Testis (tissue), 3 donors: ENCODE data around the gene ADAMTS8. TPM values are rescaled to one million over a fixed set of nuclear protein-coding genes. Genes with fewer than 3 reads are reported as not detected.

ENCODE experiments used
- DNase-seq: peaks from one replicate; pipeline ENCODE4 v3.0.0-alpha.2; 2019
- H3K27ac ChIP-seq, 2 donors: fragments of 200-600 bp; sonication (generic); one replicate each; pipeline ENCODE4 v1.5.1; 2019
- H3K27me3 ChIP-seq: fragments of 200-600 bp; sonication (generic); one replicate; pipeline ENCODE4 v1.5.1; 2019
- H3K36me3 ChIP-seq: fragments of 200-600 bp; sonication (generic); one replicate; pipeline ENCODE4 v1.5.1; 2017; ENCODE audit warnings: low read depth; ENCODE audit errors: missing control alignments
- H3K4me1 ChIP-seq: fragments of 200-600 bp; sonication (generic); one replicate; pipeline ENCODE4 v1.5.1; 2019
- H3K4me3 ChIP-seq, 2 donors: fragments of 200-600 bp; sonication (generic); one replicate each; pipeline ENCODE4 v1.5.1; 2017 to 2019
- H3K9me3 ChIP-seq: fragments of 200-600 bp; sonication (generic); one replicate; pipeline ENCODE4 v1.5.1; 2017
- POLR2A ChIP-seq: fragments of 450-650 bp; IDR thresholded peaks from one replicate; pipeline ENCODE4 v1.6.1; 2017; ENCODE audit warnings: antibody characterized with exemption, mild to moderate bottlenecking, moderate library complexity
- WGBS, 2 donors: methylation state at CpG; one replicate each; pipeline ENCODE4 v1.1.5; 2018; 5-methylcytosine and 5-hydroxymethylcytosine counted together
- intact Hi-C: fragments of 100-400 bp; cut with DNase I; formaldehyde crosslinking; loops from one replicate; pipeline ENCODE4 v1.15.1; 2023; ENCODE audit warnings: low total_unique reads
- polyA plus RNA-seq: library from polyadenylated mRNA; stranded (reverse); fragments of 350-450 nt; fragmentation: Illumina TruSeq; extraction: RNeasy Lipid Tissue Mini Kit (QIAGEN cat#74804); gene quantifications from one replicate; pipeline ENCODE4 v1.2.3, GENCODE V29; 2014; ENCODE audit warnings: low read depth, low replicate concordance; ENCODE audit not compliant: insufficient read depth
- total RNA-seq, 2 donors: library from RNA; depleted of rRNA; stranded (reverse); fragments of >200 nt; gene quantifications; one replicate each; pipeline ENCODE4 v1.2.3, GENCODE V29; 2016
- TF ChIP-seq, protein P1 (sequence below), 3 experiments: fragments of 450-650 bp in 2 of 3; fragments of 200-600 bp in 1 of 3; sonication (generic) in 1 of 3; IDR thresholded peaks; one replicate each; pipeline ENCODE4 v1.5.1; 2016 to 2019; ENCODE audit warnings: antibody characterized with exemption in 3 of 3, mild to moderate bottlenecking in 2 of 3, moderate library complexity in 1 of 3

The ADAMTS8 gene
- total and polyA plus RNA-seq, 3 donors from 2014 or later = 0.39 to 1.2 (median 0.56) TPM

GRCh38 chr11:130473056-130473794, 44.8 kb upstream of the ADAMTS8 start:
- no peak for DNase-seq
- WGBS, 2 donors = 91 to 94% methylated on average over 33 to 52 of the region's 52 CpGs

GRCh38 chr11:130472434-130472961, 44.1 kb upstream of the ADAMTS8 start:
- H3K9me3 ChIP-seq = no peaks in the 10 kb centered on the region
- H3K27ac ChIP-seq = no peak overlapping the region
- no peak for DNase-seq
- peaks cover 11% of the 10 kb centered on the region for H3K4me1 ChIP-seq
- whole genome bisulfite sequencing, 2 donors = 90 to 94% methylated on average over 7 of the region's 7 CpGs
- no peak overlapping the region for H3K4me3 ChIP-seq
- no peak for TF ChIP-seq POLR2A
- TF ChIP-seq, protein P1, sequence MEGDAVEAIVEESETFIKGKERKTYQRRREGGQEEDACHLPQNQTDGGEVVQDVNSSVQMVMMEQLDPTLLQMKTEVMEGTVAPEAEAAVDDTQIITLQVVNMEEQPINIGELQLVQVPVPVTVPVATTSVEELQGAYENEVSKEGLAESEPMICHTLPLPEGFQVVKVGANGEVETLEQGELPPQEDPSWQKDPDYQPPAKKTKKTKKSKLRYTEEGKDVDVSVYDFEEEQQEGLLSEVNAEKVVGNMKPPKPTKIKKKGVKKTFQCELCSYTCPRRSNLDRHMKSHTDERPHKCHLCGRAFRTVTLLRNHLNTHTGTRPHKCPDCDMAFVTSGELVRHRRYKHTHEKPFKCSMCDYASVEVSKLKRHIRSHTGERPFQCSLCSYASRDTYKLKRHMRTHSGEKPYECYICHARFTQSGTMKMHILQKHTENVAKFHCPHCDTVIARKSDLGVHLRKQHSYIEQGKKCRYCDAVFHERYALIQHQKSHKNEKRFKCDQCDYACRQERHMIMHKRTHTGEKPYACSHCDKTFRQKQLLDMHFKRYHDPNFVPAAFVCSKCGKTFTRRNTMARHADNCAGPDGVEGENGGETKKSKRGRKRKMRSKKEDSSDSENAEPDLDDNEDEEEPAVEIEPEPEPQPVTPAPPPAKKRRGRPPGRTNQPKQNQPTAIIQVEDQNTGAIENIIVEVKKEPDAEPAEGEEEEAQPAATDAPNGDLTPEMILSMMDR (IDR thresholded peaks at IDR 0.05) = no peak
- intact Hi-C loops = no loop called here
- no peaks in the 10 kb centered on the region for H3K27me3 ChIP-seq
- no peaks in the 10 kb centered on the region for H3K36me3 ChIP-seq

More at GRCh38 chr11:130473056-130473794, 44.8 kb upstream of the ADAMTS8 start:
- intact Hi-C loops = no loop called here
- H3K4me3 ChIP-seq = no peak overlapping the region
- TF ChIP-seq POLR2A = no peak
- TF ChIP-seq, protein P1 (IDR thresholded peaks at IDR 0.05) = no peak
- no peaks in the 10 kb centered on the region for H3K27me3 ChIP-seq
- H3K27ac ChIP-seq = no peak overlapping the region
- H3K4me1 ChIP-seq = peaks cover 18% of the 10 kb centered on the region
- no peaks in the 10 kb centered on the region for H3K36me3 ChIP-seq
- no peaks in the 10 kb centered on the region for H3K9me3 ChIP-seq

DNA sequence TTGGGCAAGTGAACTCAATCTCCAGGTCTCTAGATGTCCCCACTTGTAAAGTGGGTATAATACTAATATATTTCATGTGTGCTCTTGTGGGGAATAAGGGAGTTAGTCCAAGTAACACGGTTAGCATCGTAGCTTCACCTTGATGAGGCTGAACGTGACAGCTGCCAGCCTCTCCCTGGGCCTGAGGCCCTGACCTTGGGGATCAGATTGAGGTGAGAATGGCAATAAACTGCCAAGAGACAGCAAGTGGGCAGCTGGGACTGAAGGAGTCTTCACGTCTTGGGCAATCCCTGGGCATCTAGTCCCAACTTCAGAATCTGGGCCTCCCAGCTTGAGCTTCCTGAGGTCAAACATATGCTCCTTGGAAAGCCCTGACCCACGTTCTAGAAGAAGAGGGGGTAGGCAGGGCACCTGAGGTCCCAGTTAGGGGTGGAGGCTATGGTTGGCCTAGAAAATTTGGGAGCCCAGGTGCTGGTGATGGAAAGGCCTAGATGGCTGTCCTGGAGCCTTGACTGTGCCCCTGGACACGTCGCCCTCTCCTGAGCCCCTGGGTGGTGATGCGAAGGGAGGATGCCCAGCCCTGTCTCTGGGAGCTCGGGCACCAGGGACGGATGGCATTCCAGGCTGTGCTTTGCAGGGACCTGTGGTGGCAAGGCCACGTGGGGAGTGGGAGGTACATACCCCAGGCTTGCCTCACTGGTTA, 43.5 kb upstream of the ADAMTS8 start:
- TF ChIP-seq POLR2A = no peak
- TF ChIP-seq, protein P1 (IDR thresholded peaks at IDR 0.05) = no peak
- H3K9me3 ChIP-seq = no peaks in the 10 kb centered on the region
- no peak overlapping the region for H3K27ac ChIP-seq
- intact Hi-C loops = no loop called here
- H3K4me3 ChIP-seq = no peak overlapping the region
- WGBS, 2 donors = 87 to 88% methylated on average over 5 to 11 of the region's 11 CpGs
- H3K36me3 ChIP-seq = no peaks in the 10 kb centered on the region
- no peak for DNase-seq
- no peaks in the 10 kb centered on the region for H3K27me3 ChIP-seq
- H3K4me1 ChIP-seq = peaks cover 4% of the 10 kb centered on the region

- no peak for TF ChIP-seq POLR2A
- TF ChIP-seq, protein P1 (IDR thresholded peaks at IDR 0.05) = no peak
- no peak for DNase-seq
- Histone ChIP-seq H3K4me1 (no peaks in the 10 kb centered on the region), H3K27me3 (no peaks in the 10 kb centered on the region), H3K36me3 (no peaks in the 10 kb centered on the region), H3K27ac (no peak overlapping the region), H3K4me3 (no peak overlapping the region), H3K9me3 (no peaks in the 10 kb centered on the region)
- 91 to 92% methylated on average over 19 to 20 of the region's 20 CpGs for WGBS, 2 donors
- intact Hi-C loops = no loop called here
These were observed 42.7 kb upstream of the ADAMTS8 start for GRCh38 chr11:130470832-130471706.
